Transverse colon (tissue), 4 donors: ENCODE data around the gene NUP210.
A peak's percentile ranks its signal among the peaks of the same experiment; 100 is the strongest.

Source experiments
- CTCF ChIP-seq, 5 experiments: fragments of 200-600 bp in 3 of 5; fragments of 450-650 bp in 2 of 5; sonication (generic) in 3 of 5; IDR thresholded peaks; 1 replicate in 2 of 5; 2 replicates in 3 of 5; pipeline ENCODE4 v1.5.1; 2016 to 2017; ENCODE audit warnings: antibody characterized with exemption in 5 of 5, inconsistent platforms in 3 of 5, mild to moderate bottlenecking in 2 of 5, moderate library complexity in 1 of 5
- POLR2A ChIP-seq: fragments of 450-650 bp; IDR thresholded peaks from one replicate; pipeline ENCODE4 v1.6.1; 2016; ENCODE audit warnings: antibody characterized with exemption, mild to moderate bottlenecking, moderate library complexity
- POLR2AphosphoS5 ChIP-seq, 3 donors: sonication (generic); formaldehyde crosslinking; IDR thresholded peaks; one replicate each; pipeline ENCODE4 v1.6.1; 2016; ENCODE audit warnings: antibody characterized with exemption in 3 of 3

- TF ChIP-seq CTCF (IDR thresholded peaks at IDR 0.05): no peak
- no peak for TF ChIP-seq POLR2A
- TF ChIP-seq POLR2AphosphoS5 (IDR thresholded peaks at IDR 0.05): peak in 1 of 3 donors; percentile 58
These were observed 88.0 kb downstream of the NUP210 start for GRCh38 chr3:13332158-13332557.
